ENCODE results near the gene IL10RB.

DNA sequence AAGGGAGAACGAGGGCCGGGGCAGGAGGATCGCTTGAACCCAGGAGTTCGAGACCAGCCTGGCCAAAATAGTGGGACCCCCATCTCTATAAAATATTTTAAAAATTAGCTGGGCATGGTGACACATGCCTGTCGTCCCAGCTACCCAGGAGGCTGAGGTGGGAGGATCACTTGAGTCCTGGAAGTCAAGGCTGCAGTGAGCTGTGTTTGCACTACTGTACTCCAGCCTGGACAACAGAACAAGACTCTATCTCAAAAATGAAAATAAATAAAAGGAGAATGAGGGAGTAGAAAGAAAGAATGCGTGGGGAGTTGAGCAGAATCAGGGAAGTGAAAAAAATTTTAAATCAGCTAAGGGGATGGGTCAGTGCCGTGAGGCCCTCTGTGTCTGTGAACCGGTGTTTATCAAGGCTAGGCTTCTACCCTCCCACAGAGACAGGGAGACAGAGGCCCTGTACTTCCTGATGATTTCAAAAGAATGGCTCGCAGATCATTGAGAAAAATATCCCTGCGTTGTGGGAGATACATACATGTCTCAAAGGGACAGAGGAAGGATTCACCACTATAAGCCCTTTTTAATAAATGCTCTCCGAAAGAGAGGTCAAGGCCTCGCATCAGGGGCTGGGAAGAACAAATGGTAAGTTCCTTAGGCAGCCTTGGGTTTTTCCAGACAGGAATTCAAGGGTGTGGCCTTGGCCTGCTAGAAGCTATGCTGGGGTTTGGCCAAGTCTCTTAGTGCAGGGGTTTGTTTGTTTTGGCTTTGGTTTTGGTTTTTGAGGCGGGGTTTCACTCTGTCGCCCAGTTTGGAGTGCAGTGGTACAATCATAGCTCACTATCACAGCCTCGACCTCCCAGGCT lies 20.7 kb downstream of the IL10RB start:
- TF ChIP-seq, protein P1, sequence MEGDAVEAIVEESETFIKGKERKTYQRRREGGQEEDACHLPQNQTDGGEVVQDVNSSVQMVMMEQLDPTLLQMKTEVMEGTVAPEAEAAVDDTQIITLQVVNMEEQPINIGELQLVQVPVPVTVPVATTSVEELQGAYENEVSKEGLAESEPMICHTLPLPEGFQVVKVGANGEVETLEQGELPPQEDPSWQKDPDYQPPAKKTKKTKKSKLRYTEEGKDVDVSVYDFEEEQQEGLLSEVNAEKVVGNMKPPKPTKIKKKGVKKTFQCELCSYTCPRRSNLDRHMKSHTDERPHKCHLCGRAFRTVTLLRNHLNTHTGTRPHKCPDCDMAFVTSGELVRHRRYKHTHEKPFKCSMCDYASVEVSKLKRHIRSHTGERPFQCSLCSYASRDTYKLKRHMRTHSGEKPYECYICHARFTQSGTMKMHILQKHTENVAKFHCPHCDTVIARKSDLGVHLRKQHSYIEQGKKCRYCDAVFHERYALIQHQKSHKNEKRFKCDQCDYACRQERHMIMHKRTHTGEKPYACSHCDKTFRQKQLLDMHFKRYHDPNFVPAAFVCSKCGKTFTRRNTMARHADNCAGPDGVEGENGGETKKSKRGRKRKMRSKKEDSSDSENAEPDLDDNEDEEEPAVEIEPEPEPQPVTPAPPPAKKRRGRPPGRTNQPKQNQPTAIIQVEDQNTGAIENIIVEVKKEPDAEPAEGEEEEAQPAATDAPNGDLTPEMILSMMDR (IDR thresholded peaks at IDR 0.05 in 4 of 5, conservative IDR thresholded peaks at IDR 0.05 in 1 of 5): no peak
- TF ChIP-seq POLR2A (IDR thresholded peaks at IDR 0.05): no peak
